ENCODE data around the gene LKAAEAR1.

The LKAAEAR1 gene

GRCh38 chr20:64110411-64111068 is 26.3 kb upstream of the LKAAEAR1 start:
- no peak overlapping the region for H3K9ac ChIP-seq (ENCODE audit: low read depth in 1 of 2, low read length in 2 of 2)
- H3K27me3 ChIP-seq (ENCODE audit: control insufficient read depth in 1 of 2, insufficient read depth in 2 of 2, low read length in 2 of 2): peaks cover 0 to 8% of the 10 kb centered on the region in 2 donors
- H3K36me3 ChIP-seq (ENCODE audit: control insufficient read depth in 1 of 2, insufficient read depth in 2 of 2, low read length in 2 of 2): no peaks in the 10 kb centered on the region
- no peaks in the 10 kb centered on the region for H3K4me1 ChIP-seq (ENCODE audit: control insufficient read depth in 1 of 2, insufficient read depth in 2 of 2, low read length in 2 of 2)
- H3K4me3 ChIP-seq (ENCODE audit: low read depth in 1 of 2, low read length in 2 of 2): no peak overlapping the region
- H3K9me3 ChIP-seq (ENCODE audit: control insufficient read depth in 1 of 2, low read length in 2 of 2): no peaks in the 10 kb centered on the region
- no peak overlapping the region for H3K27ac ChIP-seq (ENCODE audit: low read depth, low read length)

GRCh38 chr20:64109831-64110391 is 25.7 kb upstream of the LKAAEAR1 start:
- H3K36me3 ChIP-seq (ENCODE audit: control insufficient read depth in 1 of 2, insufficient read depth in 2 of 2, low read length in 2 of 2): no peaks in the 10 kb centered on the region
- H3K27ac ChIP-seq (ENCODE audit: low read depth, low read length): no peak overlapping the region
- H3K4me1 ChIP-seq (ENCODE audit: control insufficient read depth in 1 of 2, insufficient read depth in 2 of 2, low read length in 2 of 2): no peaks in the 10 kb centered on the region
- no peaks in the 10 kb centered on the region for H3K9me3 ChIP-seq (ENCODE audit: control insufficient read depth in 1 of 2, low read length in 2 of 2)
- peaks cover 0 to 8% of the 10 kb centered on the region in 2 donors for H3K27me3 ChIP-seq (ENCODE audit: control insufficient read depth in 1 of 2, insufficient read depth in 2 of 2, low read length in 2 of 2)
- H3K4me3 ChIP-seq (ENCODE audit: low read depth in 1 of 2, low read length in 2 of 2): no peak overlapping the region
- H3K9ac ChIP-seq (ENCODE audit: low read depth in 1 of 2, low read length in 2 of 2): no peak overlapping the region

- Histone ChIP-seq H3K27ac (ENCODE audit: low read depth, low read length) (no peak overlapping the region), H3K27me3 (ENCODE audit: control insufficient read depth in 1 of 2, insufficient read depth in 2 of 2, low read length in 2 of 2) (peaks cover under 1 to 8% of the 10 kb centered on the region in 2 donors), H3K4me1 (ENCODE audit: control insufficient read depth in 1 of 2, insufficient read depth in 2 of 2, low read length in 2 of 2) (no peaks in the 10 kb centered on the region), H3K9me3 (ENCODE audit: control insufficient read depth in 1 of 2, low read length in 2 of 2) (no peaks in the 10 kb centered on the region), H3K4me3 (ENCODE audit: low read depth in 1 of 2, low read length in 2 of 2) (no peak overlapping the region), H3K9ac (ENCODE audit: low read depth in 1 of 2, low read length in 2 of 2) (no peak overlapping the region), H3K36me3 (ENCODE audit: control insufficient read depth in 1 of 2, insufficient read depth in 2 of 2, low read length in 2 of 2) (no peaks in the 10 kb centered on the region)
These were observed 24.8 kb upstream of the LKAAEAR1 start for GRCh38 chr20:64108731-64109681.

GRCh38 chr20:64107736-64108457 is 23.7 kb upstream of the LKAAEAR1 start:
- H3K9me3 ChIP-seq (ENCODE audit: control insufficient read depth in 1 of 2, low read length in 2 of 2): no peaks in the 10 kb centered on the region
- no peak overlapping the region for H3K27ac ChIP-seq (ENCODE audit: low read depth, low read length)
- no peak overlapping the region for H3K4me3 ChIP-seq (ENCODE audit: low read depth in 1 of 2, low read length in 2 of 2)
- no peaks in the 10 kb centered on the region for H3K36me3 ChIP-seq (ENCODE audit: control insufficient read depth in 1 of 2, insufficient read depth in 2 of 2, low read length in 2 of 2)
- H3K9ac ChIP-seq (ENCODE audit: low read depth in 1 of 2, low read length in 2 of 2): no peak overlapping the region
- no peaks in the 10 kb centered on the region for H3K4me1 ChIP-seq (ENCODE audit: control insufficient read depth in 1 of 2, insufficient read depth in 2 of 2, low read length in 2 of 2)
- peaks cover 7 to 9% of the 10 kb centered on the region in 2 donors for H3K27me3 ChIP-seq (ENCODE audit: control insufficient read depth in 1 of 2, insufficient read depth in 2 of 2, low read length in 2 of 2)

- Histone ChIP-seq H3K27ac (ENCODE audit: low read depth, low read length) (no peak within 1 kb of the TSS), H3K9me3 (ENCODE audit: control insufficient read depth in 1 of 2, low read length in 2 of 2) (no peaks in the 10 kb centered on the region), H3K4me1 (ENCODE audit: control insufficient read depth in 1 of 2, insufficient read depth in 2 of 2, low read length in 2 of 2) (no peaks in the 10 kb centered on the region), H3K36me3 (ENCODE audit: control insufficient read depth in 1 of 2, insufficient read depth in 2 of 2, low read length in 2 of 2) (no peaks in the 10 kb centered on the region), H3K9ac (ENCODE audit: low read depth in 1 of 2, low read length in 2 of 2) (no peak within 1 kb of the TSS), H3K27me3 (ENCODE audit: control insufficient read depth in 1 of 2, insufficient read depth in 2 of 2, low read length in 2 of 2) (peaks cover 10 to 12% of the 10 kb centered on the region in 2 donors), H3K4me3 (ENCODE audit: low read depth in 1 of 2, low read length in 2 of 2) (no peak within 1 kb of the TSS)
These were observed 23.0 kb upstream of the LKAAEAR1 start, which contains the start of gene NPBWR2 for GRCh38 chr20:64106981-64107735. Gene NPBWR2, minus strand, starts transcription at chr20:64107565. Its CDS starts 734 bp downstream, at chr20:64106831.

GRCh38 chr20:64106435-64106961 is 22.3 kb upstream of the LKAAEAR1 start:
- Histone ChIP-seq H3K27me3 (ENCODE audit: control insufficient read depth in 1 of 2, insufficient read depth in 2 of 2, low read length in 2 of 2) (peaks cover 16 to 19% of the 10 kb centered on the region in 2 donors), H3K27ac (ENCODE audit: low read depth, low read length) (no peak overlapping the region), H3K9ac (ENCODE audit: low read depth in 1 of 2, low read length in 2 of 2) (no peak overlapping the region), H3K4me3 (ENCODE audit: low read depth in 1 of 2, low read length in 2 of 2) (no peak overlapping the region), H3K9me3 (ENCODE audit: control insufficient read depth in 1 of 2, low read length in 2 of 2) (no peaks in the 10 kb centered on the region), H3K36me3 (ENCODE audit: control insufficient read depth in 1 of 2, insufficient read depth in 2 of 2, low read length in 2 of 2) (no peaks in the 10 kb centered on the region), H3K4me1 (ENCODE audit: control insufficient read depth in 1 of 2, insufficient read depth in 2 of 2, low read length in 2 of 2) (no peaks in the 10 kb centered on the region)

- Histone ChIP-seq H3K4me3 (ENCODE audit: low read depth in 1 of 2, low read length in 2 of 2) (no peak overlapping the region), H3K9me3 (ENCODE audit: control insufficient read depth in 1 of 2, low read length in 2 of 2) (no peaks in the 10 kb centered on the region), H3K4me1 (ENCODE audit: control insufficient read depth in 1 of 2, insufficient read depth in 2 of 2, low read length in 2 of 2) (no peaks in the 10 kb centered on the region), H3K27me3 (ENCODE audit: control insufficient read depth in 1 of 2, insufficient read depth in 2 of 2, low read length in 2 of 2) (peaks cover 21 to 23% of the 10 kb centered on the region in 2 donors), H3K36me3 (ENCODE audit: control insufficient read depth in 1 of 2, insufficient read depth in 2 of 2, low read length in 2 of 2) (no peaks in the 10 kb centered on the region), H3K9ac (ENCODE audit: low read depth in 1 of 2, low read length in 2 of 2) (no peak overlapping the region), H3K27ac (ENCODE audit: low read depth, low read length) (no peak overlapping the region)
These were observed 21.7 kb upstream of the LKAAEAR1 start for GRCh38 chr20:64105846-64106434.

GRCh38 chr20:64104667-64105451 is 20.7 kb upstream of the LKAAEAR1 start:
- no peak overlapping the region for H3K9ac ChIP-seq (ENCODE audit: low read depth in 1 of 2, low read length in 2 of 2)
- no peak overlapping the region for H3K4me3 ChIP-seq (ENCODE audit: low read depth in 1 of 2, low read length in 2 of 2)
- no peaks in the 10 kb centered on the region for H3K36me3 ChIP-seq (ENCODE audit: control insufficient read depth in 1 of 2, insufficient read depth in 2 of 2, low read length in 2 of 2)
- no peaks in the 10 kb centered on the region for H3K4me1 ChIP-seq (ENCODE audit: control insufficient read depth in 1 of 2, insufficient read depth in 2 of 2, low read length in 2 of 2)
- peaks cover 23 to 31% of the 10 kb centered on the region in 2 donors for H3K27me3 ChIP-seq (ENCODE audit: control insufficient read depth in 1 of 2, insufficient read depth in 2 of 2, low read length in 2 of 2)
- no peak overlapping the region for H3K27ac ChIP-seq (ENCODE audit: low read depth, low read length)
- no peaks in the 10 kb centered on the region for H3K9me3 ChIP-seq (ENCODE audit: control insufficient read depth in 1 of 2, low read length in 2 of 2)
